OCI-LY1 (cell line): Measurements from ENCODE around the gene EGFL7.

Source experiments
- H2AFZ ChIP-seq: fragments of 200-600 bp; sonication (generic), shearing (Covaris generic); 2 replicates; pipeline ENCODE4 v1.6.0; 2014; ENCODE audit warnings: antibody characterized with exemption, mild to moderate bottlenecking, low read length
- H3F3A ChIP-seq: fragments of 200-600 bp; sonication (generic), shearing (Covaris generic); 2 replicates; pipeline ENCODE4 v1.6.0; 2014; ENCODE audit warnings: mild to moderate bottlenecking, antibody characterized with exemption, low read length, moderate library complexity; ENCODE audit not compliant: insufficient read depth
- H3K27ac ChIP-seq: fragments of 200-600 bp; sonication (generic); 2 replicates; pipeline ENCODE4 v1.5.1; 2014; ENCODE audit warnings: low read length, mixed run types, mild to moderate bottlenecking, low read depth; ENCODE audit not compliant: poor library complexity, severe bottlenecking
- H3K27me3 ChIP-seq: fragments of 200-600 bp; sonication (generic); 2 replicates; pipeline ENCODE4 v1.6.0; 2014; ENCODE audit warnings: antibody characterized with exemption, mild to moderate bottlenecking, low read length, moderate library complexity; ENCODE audit not compliant: insufficient read depth
- H3K36me3 ChIP-seq: fragments of 200-600 bp; sonication (generic); 2 replicates; pipeline ENCODE4 v1.6.1; 2014; ENCODE audit warnings: mild to moderate bottlenecking, antibody characterized with exemption, low read length, moderate library complexity, mixed read lengths; ENCODE audit not compliant: insufficient read depth
- H3K4me1 ChIP-seq: fragments of 200-600 bp; sonication (generic); 2 replicates; pipeline ENCODE4 v1.5.1; 2014; ENCODE audit warnings: mild to moderate bottlenecking, low read length, moderate library complexity; ENCODE audit not compliant: insufficient read depth, severe bottlenecking
- H3K4me2 ChIP-seq: fragments of 200-600 bp; sonication (generic), shearing (Covaris generic); 2 replicates; pipeline ENCODE4 v1.6.1; 2014; ENCODE audit warnings: low read length
- H3K4me3 ChIP-seq: fragments of 200-600 bp; sonication (generic); 2 replicates; pipeline ENCODE4 v1.5.1; 2014; ENCODE audit warnings: low read length, low read depth, mild to moderate bottlenecking, mixed read lengths; ENCODE audit not compliant: poor library complexity, severe bottlenecking
- H3K79me2 ChIP-seq: fragments of 200-600 bp; shearing (Covaris generic); 2 replicates; pipeline ENCODE4 v1.6.1; 2016; ENCODE audit warnings: mixed run types, low read length, mixed read lengths; ENCODE audit not compliant: insufficient read depth
- H3K9ac ChIP-seq: fragments of 200-600 bp; sonication (generic), shearing (Covaris generic); 2 replicates; pipeline ENCODE4 v1.6.1; 2014; ENCODE audit warnings: mild to moderate bottlenecking, low read length, mixed read lengths
- H3K9me2 ChIP-seq: fragments of 200-600 bp; sonication (generic), shearing (Covaris generic); 2 replicates; pipeline ENCODE4 v1.6.1; 2014; ENCODE audit warnings: low read depth, mild to moderate bottlenecking, low read length, mixed read lengths
- H3K9me3 ChIP-seq: fragments of 200-600 bp; shearing (Covaris generic); 2 replicates; pipeline ENCODE4 v1.6.1; 2014; ENCODE audit warnings: low read length, mixed read lengths
- H4K20me1 ChIP-seq: fragments of 200-600 bp; sonication (generic), shearing (Covaris generic); 2 replicates; pipeline ENCODE4 v1.6.0; 2016; ENCODE audit warnings: mild to moderate bottlenecking, low read length; ENCODE audit not compliant: insufficient read depth
- EZH2 ChIP-seq: fragments of 200-600 bp; sonication (generic), shearing (Covaris generic); IDR thresholded peaks from 2 replicates; pipeline ENCODE4 v1.8.0; 2017; ENCODE audit warnings: borderline replicate concordance, mixed run types, mild to moderate bottlenecking, antibody characterized with exemption, low read length, moderate library complexity, mixed read lengths
- TF ChIP-seq, protein P1 (sequence below): fragments of 200-600 bp; sonication (generic), shearing (Covaris generic); IDR thresholded peaks from 2 replicates; pipeline ENCODE4 v1.5.1; 2017; ENCODE audit warnings: mild to moderate bottlenecking, antibody characterized with exemption, low read length, moderate library complexity, mixed read lengths

The EGFL7 gene

GRCh38 chr9:136651860-136652259 is 10.9 kb upstream of the EGFL7 start:
- H3K9me3 ChIP-seq: no peaks in the 10 kb centered on the region
- H3K27ac ChIP-seq: no peak overlapping the region
- no peak overlapping the region for H3K4me3 ChIP-seq
- H3F3A ChIP-seq: no peaks in the 10 kb centered on the region
- H3K9me2 ChIP-seq: no peaks in the 10 kb centered on the region
- H3K36me3 ChIP-seq: no peaks in the 10 kb centered on the region
- H2AFZ ChIP-seq: no peak overlapping the region
- peaks cover 13% of the 10 kb centered on the region; the same call in 1 of the 2 replicates for H3K27me3 ChIP-seq
- no peak overlapping the region for H3K9ac ChIP-seq
- no peaks in the 10 kb centered on the region for H4K20me1 ChIP-seq
- no peaks in the 10 kb centered on the region for H3K4me1 ChIP-seq
- H3K79me2 ChIP-seq: no peaks in the 10 kb centered on the region
- no peak overlapping the region for H3K4me2 ChIP-seq
- TF ChIP-seq, protein P1, sequence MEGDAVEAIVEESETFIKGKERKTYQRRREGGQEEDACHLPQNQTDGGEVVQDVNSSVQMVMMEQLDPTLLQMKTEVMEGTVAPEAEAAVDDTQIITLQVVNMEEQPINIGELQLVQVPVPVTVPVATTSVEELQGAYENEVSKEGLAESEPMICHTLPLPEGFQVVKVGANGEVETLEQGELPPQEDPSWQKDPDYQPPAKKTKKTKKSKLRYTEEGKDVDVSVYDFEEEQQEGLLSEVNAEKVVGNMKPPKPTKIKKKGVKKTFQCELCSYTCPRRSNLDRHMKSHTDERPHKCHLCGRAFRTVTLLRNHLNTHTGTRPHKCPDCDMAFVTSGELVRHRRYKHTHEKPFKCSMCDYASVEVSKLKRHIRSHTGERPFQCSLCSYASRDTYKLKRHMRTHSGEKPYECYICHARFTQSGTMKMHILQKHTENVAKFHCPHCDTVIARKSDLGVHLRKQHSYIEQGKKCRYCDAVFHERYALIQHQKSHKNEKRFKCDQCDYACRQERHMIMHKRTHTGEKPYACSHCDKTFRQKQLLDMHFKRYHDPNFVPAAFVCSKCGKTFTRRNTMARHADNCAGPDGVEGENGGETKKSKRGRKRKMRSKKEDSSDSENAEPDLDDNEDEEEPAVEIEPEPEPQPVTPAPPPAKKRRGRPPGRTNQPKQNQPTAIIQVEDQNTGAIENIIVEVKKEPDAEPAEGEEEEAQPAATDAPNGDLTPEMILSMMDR: no peak
- no peak for TF ChIP-seq EZH2

DNA sequence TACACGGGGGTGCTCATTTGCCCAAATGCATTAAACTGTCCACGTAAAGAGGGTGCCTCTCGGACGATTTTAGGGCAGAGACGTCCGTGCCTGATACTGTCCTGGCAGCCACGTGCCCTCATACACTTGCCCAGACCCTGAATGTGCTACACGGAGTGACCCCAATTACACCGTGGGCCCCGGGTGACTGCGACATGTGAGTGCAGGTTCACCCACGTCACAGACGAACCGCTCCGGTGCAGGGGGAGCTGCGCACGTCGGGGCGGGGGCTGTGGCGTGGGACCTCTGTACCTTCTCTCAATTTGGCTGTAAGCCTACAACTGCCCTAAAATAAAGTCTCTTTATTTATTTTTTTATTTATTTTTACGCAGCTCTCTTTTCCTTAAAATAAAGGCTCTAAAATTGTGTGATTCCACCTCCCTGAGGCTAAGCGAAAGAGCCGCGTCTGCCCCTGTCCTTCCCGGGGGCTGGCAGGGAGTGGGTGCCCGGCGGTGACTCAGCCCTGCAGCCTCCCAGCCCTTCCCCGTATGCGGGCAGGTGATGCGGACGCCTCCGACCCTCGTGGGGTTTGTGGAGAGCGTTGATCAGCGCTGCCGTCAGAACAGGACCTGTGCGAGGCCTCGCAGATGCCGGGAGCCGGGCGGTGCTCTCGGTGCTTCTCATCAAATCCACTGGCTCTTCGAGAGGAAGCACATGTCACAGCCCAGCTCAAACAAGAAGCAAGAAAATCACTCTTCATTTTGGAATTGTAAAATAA is 9.2 kb upstream of the EGFL7 start:
- Histone ChIP-seq H3K4me2 (no peak overlapping the region), H3K4me3 (no peak overlapping the region)

GRCh38 chr9:136654820-136655535 is 7.7 kb upstream of the EGFL7 start:
- no peaks in the 10 kb centered on the region for H3K79me2 ChIP-seq
- H3F3A ChIP-seq: no peaks in the 10 kb centered on the region
- no peak overlapping the region for H2AFZ ChIP-seq
- no peak overlapping the region for H3K4me2 ChIP-seq
- no peaks in the 10 kb centered on the region for H3K4me1 ChIP-seq
- H3K4me3 ChIP-seq: no peak overlapping the region
- no peak overlapping the region for H3K9ac ChIP-seq
- H4K20me1 ChIP-seq: no peaks in the 10 kb centered on the region
- H3K9me3 ChIP-seq: no peaks in the 10 kb centered on the region
- TF ChIP-seq, protein P1: no peak
- TF ChIP-seq EZH2: no peak
- no peak overlapping the region for H3K27ac ChIP-seq
- 0 out of 2 replicates have a peak, but pooled peaks cover 9% of the 10 kb centered on the region for H3K27me3 ChIP-seq
- H3K9me2 ChIP-seq: no peaks in the 10 kb centered on the region
- no peaks in the 10 kb centered on the region for H3K36me3 ChIP-seq

More for the DNA sequence above, 9.2 kb upstream of the EGFL7 start:
- no peaks in the 10 kb centered on the region for H3F3A ChIP-seq
- H3K9me2 ChIP-seq: no peaks in the 10 kb centered on the region
- H3K27me3 ChIP-seq: 0 out of 2 replicates have a peak, but pooled peaks cover 9% of the 10 kb centered on the region
- H3K36me3 ChIP-seq: no peaks in the 10 kb centered on the region
- no peak overlapping the region for H2AFZ ChIP-seq
- H3K79me2 ChIP-seq: no peaks in the 10 kb centered on the region
- no peaks in the 10 kb centered on the region for H4K20me1 ChIP-seq
- H3K27ac ChIP-seq: no peak overlapping the region
- no peak overlapping the region for H3K9ac ChIP-seq
- H3K9me3 ChIP-seq: no peaks in the 10 kb centered on the region
- TF ChIP-seq, protein P1: no peak
- TF ChIP-seq EZH2: no peak
- H3K4me1 ChIP-seq: no peaks in the 10 kb centered on the region
